ENCODE results near the gene ZNF319. TPM values are rescaled to one million over a fixed set of nuclear protein-coding genes. Genes with fewer than 3 reads are reported as not detected.

Gene ZNF319
- total and polyA plus RNA-seq, 2 of the 4 experiments (the other 2 are of a cell fraction) = 0.90 to 6.3 TPM

GRCh38 chr16:58040945-58041627, 40.6 kb upstream of the ZNF319 start:
- intact Hi-C loops (cut with micrococcal nuclease) (no loop called here), in situ Hi-C loops (cut with MboI; ENCODE audit: low sequenced_read_pairs) (no loop called here), dilution Hi-C loops (cut with HindIII; ENCODE audit: low sequenced_read_pairs, unreplicated experiment) (no loop called here)
- H3K9me1 ChIP-seq (ENCODE audit: insufficient read depth, low read length) = no peaks in the 10 kb centered on the region; the same call in 1 of the 2 replicates
- H3K56ac ChIP-seq (ENCODE audit: extremely low read depth, insufficient read depth, low read length) = no peak overlapping the region
- ATAC-seq (ENCODE audit: low read depth) (no peak), DNase-seq (no peak)
- no peak overlapping the region for H3K18ac ChIP-seq (ENCODE audit: low read depth, low read length)
- no peaks in the 10 kb centered on the region for H3K9me3 ChIP-seq (ENCODE audit: control insufficient read depth, insufficient read depth, low read length)
- H3K79me1 ChIP-seq (ENCODE audit: low read depth in 1 of 2, low read length in 2 of 2) = no peaks in the 10 kb centered on the region
- BruUV-seq (replicated peaks) = no TSS peak
- H3K27me3 ChIP-seq (ENCODE audit: control insufficient read depth, insufficient read depth, low read length) = peaks cover 5% of the 10 kb centered on the region; the same call in 1 of the 2 replicates
- H3K36me3 ChIP-seq (ENCODE audit: control insufficient read depth, insufficient read depth, low read length) = no peaks in the 10 kb centered on the region
- no peak overlapping the region for H2BK120ac ChIP-seq (ENCODE audit: low read depth, low read length)
- H3K4me2 ChIP-seq (ENCODE audit: low read depth, low read length) = no peak overlapping the region
- WGBS, 2 experiments (ENCODE audit: extremely low coverage in 2 of 2, insufficient read length in 1 of 2) = 73% methylated on average over 3 of the region's 14 CpGs; no CpG with 5 or more reads in 1 of the 2 experiments
- no peak overlapping the region for H4K5ac ChIP-seq (ENCODE audit: low read depth, low read length)
- H3K4ac ChIP-seq (ENCODE audit: low read depth, low read length) = no peak overlapping the region
- H4K20me1 ChIP-seq (ENCODE audit: insufficient read depth, low read length) = no peaks in the 10 kb centered on the region
- no peak overlapping the region for H4K8ac ChIP-seq (ENCODE audit: low read depth in 2 of 2, low read length in 2 of 2)
- no peaks in the 10 kb centered on the region for H3K4me1 ChIP-seq (ENCODE audit: control insufficient read depth, insufficient read depth, low read length)
- no peak overlapping the region for H3K27ac ChIP-seq (ENCODE audit: insufficient read depth, low read length)
- no peak overlapping the region for H3K23ac ChIP-seq (ENCODE audit: low read depth, low read length)
- H4K91ac ChIP-seq (ENCODE audit: insufficient read depth, low read depth, low read length) = no peak overlapping the region
- no peak overlapping the region for H2BK15ac ChIP-seq (ENCODE audit: low read depth, low read length)
- H2AFZ ChIP-seq (replicated peaks; ENCODE audit: low read length, poor library complexity) = no peak overlapping the region
- no peak for TF ChIP-seq RCOR1 (IDR thresholded peaks at IDR 0.05; ENCODE audit: insufficient replicate concordance, low read length)
- TF ChIP-seq BHLHE40 (IDR thresholded peaks at IDR 0.05; ENCODE audit: low read depth, low read length) = no peak
- no peak for TF ChIP-seq RAD21 (IDR thresholded peaks at IDR 0.05; ENCODE audit: low read length)
- no peak for TF ChIP-seq MXI1 (IDR thresholded peaks at IDR 0.05; ENCODE audit: borderline replicate concordance, low read depth, low read length)
- TF ChIP-seq USF2 (IDR thresholded peaks at IDR 0.05; ENCODE audit: low read depth, low read length) = no peak
- TF ChIP-seq SMC3 (IDR thresholded peaks at IDR 0.05; ENCODE audit: low read depth, low read length) = no peak
- no peak for TF ChIP-seq MAFK (IDR thresholded peaks at IDR 0.05; ENCODE audit: low read depth, low read length)
- no peak for TF ChIP-seq MAZ (IDR thresholded peaks at IDR 0.05; ENCODE audit: borderline replicate concordance, low read depth, low read length)
- no peak for TF ChIP-seq RFX5 (IDR thresholded peaks at IDR 0.05; ENCODE audit: low read depth, low read length)
- no peak for TF ChIP-seq CTCF (conservative IDR thresholded peaks at IDR 0.05; ENCODE audit: low read depth, low read length)
- no peak for TF ChIP-seq NFE2L2 (IDR thresholded peaks at IDR 0.05; ENCODE audit: low read depth, low read length)
- H3K9ac ChIP-seq (ENCODE audit: low read depth, low read length) = no peak overlapping the region
- no peak overlapping the region for H2AK5ac ChIP-seq (ENCODE audit: low read depth, low read length)
- H2BK20ac ChIP-seq (ENCODE audit: low read depth, low read length) = no peak overlapping the region
- ChIA-PET CTCF (no interaction called here), POLR2A (ENCODE audit: unreplicated experiment) (no interaction called here)
- H3K4me3 ChIP-seq (ENCODE audit: insufficient read depth, low read depth, low read length) = no peak overlapping the region
- no peak overlapping the region for H2BK5ac ChIP-seq (ENCODE audit: low read depth, low read length, poor library complexity, severe bottlenecking)
- peak overlapping the region; percentile 61 for H2AK9ac ChIP-seq (replicated peaks; ENCODE audit: low read depth, low read length, poor library complexity)
- H3K14ac ChIP-seq (replicated peaks; ENCODE audit: low read depth, low read length) = no peak overlapping the region
